BJ (cell line): ENCODE measurements around the gene PRLR. TPM values are rescaled to one million over a fixed set of nuclear protein-coding genes. Genes with fewer than 3 reads are reported as not detected.

Source experiments
- CTCF ChIA-PET: fragments of 350-600 bp; formaldehyde crosslinking; extraction: SDS; loops from one replicate; lab custom pipeline; 2021; ENCODE audit warnings: antibody characterized with exemption, inconsistent platforms; lab: Yijun Ruan, JAX
- POLR2A ChIA-PET: fragments of 300-600 bp; sonication (Branson Sonifier 250); formaldehyde crosslinking; extraction: SDS; loops from one replicate; lab custom pipeline; 2021; ENCODE audit warnings: antibody characterized with exemption; lab: Charles Lee
- DNase-seq: peaks from one replicate; pipeline ENCODE4 v3.0.0-alpha.2; 2011; ENCODE audit warnings: low read depth
- H3K27me3 ChIP-seq: 2 replicates; pipeline ENCODE4 v1.6.0; 2011; ENCODE audit warnings: low read length; ENCODE audit not compliant: control insufficient read depth, insufficient read depth
- H3K36me3 ChIP-seq: 2 replicates; pipeline ENCODE4 v1.5.1; 2011; ENCODE audit warnings: low read length; ENCODE audit not compliant: control insufficient read depth, insufficient read depth
- H3K4me3 ChIP-seq: 2 replicates; pipeline ENCODE4 v1.5.1; 2011; ENCODE audit warnings: low read depth, mild to moderate bottlenecking, control low read depth, low read length
- CTCF ChIP-seq: IDR thresholded peaks from 2 replicates; pipeline ENCODE4 v1.5.1; 2011; ENCODE audit warnings: low read depth, mild to moderate bottlenecking, control low read depth, inconsistent platforms, low read length, moderate library complexity; ENCODE audit not compliant: insufficient read depth
- polyA plus RNA-seq: library from polyadenylated mRNA; depleted of rRNA; stranded (reverse); fragments of >200 nt; gene quantifications from 2 replicates; pipeline ENCODE4 v1.2.3, GENCODE V29; 2011

Gene PRLR
- polyA plus RNA-seq, 1 experiment = 0.34 TPM

- DNase-seq = no peak
- ChIA-PET POLR2A (no interaction called here), CTCF (no interaction called here)
These were observed 86.4 kb downstream of the PRLR start for GRCh38 chr5:35143841-35144240.

GRCh38 chr5:35141739-35142138 is 88.5 kb downstream of the PRLR start:
- POLR2A ChIA-PET = no interaction called here
- DNase-seq = no peak
- H3K36me3 ChIP-seq = no peaks in the 10 kb centered on the region
- TF ChIP-seq CTCF = no peak
- no peak overlapping the region for H3K4me3 ChIP-seq
- CTCF ChIA-PET = no interaction called here
- H3K27me3 ChIP-seq = no peaks in the 10 kb centered on the region

More at GRCh38 chr5:35143841-35144240, 86.4 kb downstream of the PRLR start:
- no peak for TF ChIP-seq CTCF
- H3K4me3 ChIP-seq = no peak overlapping the region
- no peaks in the 10 kb centered on the region for H3K27me3 ChIP-seq
- H3K36me3 ChIP-seq = no peaks in the 10 kb centered on the region

- DNase-seq = peak; percentile 94
- ChIA-PET POLR2A (no interaction called here), CTCF (no interaction called here)
- Histone ChIP-seq H3K27me3 (no peaks in the 10 kb centered on the region), H3K4me3 (no peak overlapping the region), H3K36me3 (no peaks in the 10 kb centered on the region)
- no peak for TF ChIP-seq CTCF
These were observed 92.1 kb downstream of the PRLR start for GRCh38 chr5:35138232-35138631.

- peak; percentile 87 for DNase-seq
- no peaks in the 10 kb centered on the region for H3K27me3 ChIP-seq
- TF ChIP-seq CTCF = no peak
- ChIA-PET CTCF (interaction anchor here (0.6 to 1.1 kb wide), 4 partner anchors 15 to 57 kb away, joined by 3 to 6 read pairs (median 4); no protein-coding TSS in a partner anchor), POLR2A (no interaction called here)
- no peak overlapping the region for H3K4me3 ChIP-seq
- no peaks in the 10 kb centered on the region for H3K36me3 ChIP-seq
These were observed 93.9 kb downstream of the PRLR start for GRCh38 chr5:35136386-35136785.

- no peaks in the 10 kb centered on the region for H3K27me3 ChIP-seq
- no peaks in the 10 kb centered on the region for H3K36me3 ChIP-seq
- CTCF ChIA-PET = no interaction called here
- POLR2A ChIA-PET = no interaction called here
- DNase-seq = no peak
- no peak overlapping the region for H3K4me3 ChIP-seq
- TF ChIP-seq CTCF = no peak
These were observed 95.0 kb downstream of the PRLR start for GRCh38 chr5:35135239-35135700.
